Measurements from ENCODE around the gene LDLR. TPM values are rescaled to one million over a fixed set of nuclear protein-coding genes. Genes with fewer than 3 reads are reported as not detected.

Gene LDLR
- total RNA-seq, 1 experiment from 2014 or later: 182 TPM

DNA sequence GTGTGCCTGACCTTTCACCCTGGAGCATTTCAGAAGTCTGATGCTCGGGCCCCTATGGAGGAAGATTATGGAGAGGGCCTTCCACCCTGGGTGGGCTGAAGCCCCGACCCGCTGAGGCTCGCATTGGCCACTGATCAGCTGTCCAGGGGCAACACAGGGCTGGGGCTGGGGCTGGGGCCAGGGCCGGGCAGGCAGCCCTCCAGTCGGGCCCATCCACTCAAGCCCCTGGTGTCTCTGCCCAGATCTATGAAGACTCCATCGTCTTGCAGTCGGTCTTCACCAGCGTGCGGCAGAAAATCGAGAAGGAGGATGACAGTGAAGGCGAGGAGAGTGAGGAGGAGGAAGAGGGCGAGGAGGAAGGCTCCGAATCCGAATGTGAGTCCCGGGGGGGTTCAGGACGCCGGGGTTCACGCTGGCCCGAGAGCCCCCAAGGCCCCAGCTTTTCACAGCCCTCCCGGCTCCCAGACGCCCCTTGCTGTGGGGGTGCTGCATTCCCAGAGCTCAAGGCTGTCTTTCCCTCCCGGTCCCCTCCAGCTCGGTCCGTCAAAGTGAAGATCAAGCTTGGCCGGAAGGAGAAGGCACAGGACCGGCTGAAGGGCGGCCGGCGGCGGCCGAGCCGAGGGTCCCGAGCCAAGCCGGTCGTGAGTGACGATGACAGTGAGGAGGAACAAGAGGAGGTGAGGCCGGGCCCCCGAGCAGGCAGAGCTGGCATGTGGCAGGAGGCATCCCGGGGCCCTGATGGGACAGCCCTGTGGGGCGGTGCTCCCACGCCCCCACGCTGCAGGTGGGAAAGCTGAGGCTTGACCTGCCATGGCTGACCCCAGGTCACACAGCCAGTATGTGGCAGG lies 29.5 kb upstream of the LDLR start:
- Histone ChIP-seq H3K36me3 (ENCODE audit: low read depth) (peaks cover 4% of the 10 kb centered on the region; the same call in 1 of the 2 replicates), H3K27me3 (ENCODE audit: insufficient read depth, low read depth) (no peaks in the 10 kb centered on the region), H3K9me2 (ENCODE audit: insufficient read depth) (no peaks in the 10 kb centered on the region), H2AFZ (no peak overlapping the region), H3K4me1 (replicated peaks; ENCODE audit: insufficient read depth) (no peaks in the 10 kb centered on the region), H3K4me3 (no peak overlapping the region), H3K27ac (no peak overlapping the region), H3K4me2 (no peak overlapping the region), H3K79me2 (ENCODE audit: low read depth) (no peaks in the 10 kb centered on the region), H3F3A (ENCODE audit: insufficient read depth, low read depth) (0 out of 2 replicates have a peak, but pooled peaks cover 2% of the 10 kb centered on the region), H3K9me3 (ENCODE audit: insufficient read depth, low read depth) (no peaks in the 10 kb centered on the region), H4K20me1 (ENCODE audit: insufficient read depth) (no peaks in the 10 kb centered on the region)
- ChIA-PET CTCF (no interaction called here), POLR2A (ENCODE audit: unreplicated experiment) (interaction anchor here (0.6 kb wide), 1 partner anchor 35 kb away, joined by 3 read pairs; no protein-coding TSS in a partner anchor)
- TF ChIP-seq EZH2 (IDR thresholded peaks at IDR 0.05; ENCODE audit: low read depth): no peak
- TF ChIP-seq, protein P1, sequence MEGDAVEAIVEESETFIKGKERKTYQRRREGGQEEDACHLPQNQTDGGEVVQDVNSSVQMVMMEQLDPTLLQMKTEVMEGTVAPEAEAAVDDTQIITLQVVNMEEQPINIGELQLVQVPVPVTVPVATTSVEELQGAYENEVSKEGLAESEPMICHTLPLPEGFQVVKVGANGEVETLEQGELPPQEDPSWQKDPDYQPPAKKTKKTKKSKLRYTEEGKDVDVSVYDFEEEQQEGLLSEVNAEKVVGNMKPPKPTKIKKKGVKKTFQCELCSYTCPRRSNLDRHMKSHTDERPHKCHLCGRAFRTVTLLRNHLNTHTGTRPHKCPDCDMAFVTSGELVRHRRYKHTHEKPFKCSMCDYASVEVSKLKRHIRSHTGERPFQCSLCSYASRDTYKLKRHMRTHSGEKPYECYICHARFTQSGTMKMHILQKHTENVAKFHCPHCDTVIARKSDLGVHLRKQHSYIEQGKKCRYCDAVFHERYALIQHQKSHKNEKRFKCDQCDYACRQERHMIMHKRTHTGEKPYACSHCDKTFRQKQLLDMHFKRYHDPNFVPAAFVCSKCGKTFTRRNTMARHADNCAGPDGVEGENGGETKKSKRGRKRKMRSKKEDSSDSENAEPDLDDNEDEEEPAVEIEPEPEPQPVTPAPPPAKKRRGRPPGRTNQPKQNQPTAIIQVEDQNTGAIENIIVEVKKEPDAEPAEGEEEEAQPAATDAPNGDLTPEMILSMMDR (conservative IDR thresholded peaks at IDR 0.05): no peak
- no TSS peak for BruUV-seq (replicated peaks)
- intact Hi-C loops (cut with micrococcal nuclease; ENCODE audit: unreplicated experiment): no loop called here
- no peak for DNase-seq

DNA sequence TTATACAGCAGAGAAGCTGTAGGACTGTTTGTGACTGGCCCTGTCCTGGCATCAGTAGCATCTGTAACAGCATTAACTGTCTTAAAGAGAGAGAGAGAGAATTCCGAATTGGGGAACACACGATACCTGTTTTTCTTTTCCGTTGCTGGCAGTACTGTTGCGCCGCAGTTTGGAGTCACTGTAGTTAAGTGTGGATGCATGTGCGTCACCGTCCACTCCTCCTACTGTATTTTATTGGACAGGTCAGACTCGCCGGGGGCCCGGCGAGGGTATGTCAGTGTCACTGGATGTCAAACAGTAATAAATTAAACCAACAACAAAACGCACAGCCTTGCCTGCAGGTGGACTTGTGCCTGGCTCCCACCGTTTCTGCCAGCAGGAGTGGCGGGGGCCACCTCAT lies 27.3 kb upstream of the LDLR start:
- H3K4me2 ChIP-seq: no peak overlapping the region
- intact Hi-C loops (cut with micrococcal nuclease; ENCODE audit: unreplicated experiment): no loop called here
- H3K9me2 ChIP-seq (ENCODE audit: insufficient read depth): no peaks in the 10 kb centered on the region
- no peaks in the 10 kb centered on the region for H3K9me3 ChIP-seq (ENCODE audit: insufficient read depth, low read depth)
- no peak overlapping the region for H3K4me3 ChIP-seq
- CTCF ChIA-PET: no interaction called here
- H3K4me1 ChIP-seq (replicated peaks; ENCODE audit: insufficient read depth): no peaks in the 10 kb centered on the region
- no peaks in the 10 kb centered on the region for H3K79me2 ChIP-seq (ENCODE audit: low read depth)
- TF ChIP-seq EZH2 (IDR thresholded peaks at IDR 0.05; ENCODE audit: low read depth): no peak
- TF ChIP-seq, protein P1 (conservative IDR thresholded peaks at IDR 0.05): no peak
- no peak overlapping the region for H3K27ac ChIP-seq
- H4K20me1 ChIP-seq (ENCODE audit: insufficient read depth): no peaks in the 10 kb centered on the region
- BruUV-seq (replicated peaks): no TSS peak
- no peak overlapping the region for H2AFZ ChIP-seq
- H3K27me3 ChIP-seq (ENCODE audit: insufficient read depth, low read depth): no peaks in the 10 kb centered on the region
- no peak for DNase-seq
- H3F3A ChIP-seq (ENCODE audit: insufficient read depth, low read depth): no peaks in the 10 kb centered on the region
- H3K36me3 ChIP-seq (ENCODE audit: low read depth): no peaks in the 10 kb centered on the region
- POLR2A ChIA-PET (ENCODE audit: unreplicated experiment): no interaction called here

DNA sequence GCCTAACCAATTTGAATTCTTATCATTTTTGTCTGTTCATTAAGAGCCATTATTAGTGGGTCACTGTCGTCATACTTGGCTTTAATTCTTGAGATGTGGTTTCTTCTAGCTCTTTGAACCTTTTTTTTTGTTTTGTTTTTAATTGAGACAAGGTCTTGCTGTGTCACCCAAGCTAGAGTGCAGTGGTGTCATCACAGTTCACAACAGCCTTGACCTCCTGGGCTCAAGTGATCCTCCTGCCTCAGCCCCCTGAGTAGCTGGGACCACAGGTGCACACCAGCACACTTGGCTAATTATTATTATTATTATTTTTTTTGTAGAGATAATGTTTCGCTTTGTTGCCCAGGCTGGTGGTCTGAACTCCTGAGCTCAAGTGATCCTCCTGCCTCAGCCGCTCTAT lies 25.8 kb upstream of the LDLR start:
- H3K79me2 ChIP-seq (ENCODE audit: low read depth): no peaks in the 10 kb centered on the region
- ChIA-PET CTCF (no interaction called here), POLR2A (ENCODE audit: unreplicated experiment) (interaction anchor here (0.6 kb wide), 1 partner anchor 84 kb away, joined by 3 read pairs; no protein-coding TSS in a partner anchor)
- TF ChIP-seq, protein P1 (conservative IDR thresholded peaks at IDR 0.05): no peak
- no peak for TF ChIP-seq EZH2 (IDR thresholded peaks at IDR 0.05; ENCODE audit: low read depth)
- BruUV-seq (replicated peaks): no TSS peak
- no peaks in the 10 kb centered on the region for H4K20me1 ChIP-seq (ENCODE audit: insufficient read depth)
- H3K36me3 ChIP-seq (ENCODE audit: low read depth): no peaks in the 10 kb centered on the region
- H2AFZ ChIP-seq: no peak overlapping the region
- H3F3A ChIP-seq (ENCODE audit: insufficient read depth, low read depth): no peaks in the 10 kb centered on the region
- no peaks in the 10 kb centered on the region for H3K4me1 ChIP-seq (replicated peaks; ENCODE audit: insufficient read depth)
- H3K4me2 ChIP-seq: no peak overlapping the region
- intact Hi-C loops (cut with micrococcal nuclease; ENCODE audit: unreplicated experiment): no loop called here
- H3K27ac ChIP-seq: no peak overlapping the region
- no peaks in the 10 kb centered on the region for H3K9me3 ChIP-seq (ENCODE audit: insufficient read depth, low read depth)
- H3K4me3 ChIP-seq: no peak overlapping the region
- no peaks in the 10 kb centered on the region for H3K9me2 ChIP-seq (ENCODE audit: insufficient read depth)
- no peaks in the 10 kb centered on the region for H3K27me3 ChIP-seq (ENCODE audit: insufficient read depth, low read depth)
- DNase-seq: no peak

Measured in PC-9 (cell line).